Stimulated activated CD8-positive, alpha-beta memory T cell treated with anti-CD3 and anti-CD28 coated beads, Interleukin-7, amount 100 ng/mL, for 1 hour (primary cell): ENCODE data around the gene TXNL1.
"Not testable (repeated sequence)": the region's sequence is repeated elsewhere in the genome, so short reads cannot be mapped to it uniquely, and the experiment has no call there.

Experiments
- DNase-seq, 2 donors: peaks; one replicate each; pipeline ENCODE4 v3.0.0-alpha.2; 2020; ENCODE audit warnings: low read depth in 2 of 2

Gene TXNL1

DNA sequence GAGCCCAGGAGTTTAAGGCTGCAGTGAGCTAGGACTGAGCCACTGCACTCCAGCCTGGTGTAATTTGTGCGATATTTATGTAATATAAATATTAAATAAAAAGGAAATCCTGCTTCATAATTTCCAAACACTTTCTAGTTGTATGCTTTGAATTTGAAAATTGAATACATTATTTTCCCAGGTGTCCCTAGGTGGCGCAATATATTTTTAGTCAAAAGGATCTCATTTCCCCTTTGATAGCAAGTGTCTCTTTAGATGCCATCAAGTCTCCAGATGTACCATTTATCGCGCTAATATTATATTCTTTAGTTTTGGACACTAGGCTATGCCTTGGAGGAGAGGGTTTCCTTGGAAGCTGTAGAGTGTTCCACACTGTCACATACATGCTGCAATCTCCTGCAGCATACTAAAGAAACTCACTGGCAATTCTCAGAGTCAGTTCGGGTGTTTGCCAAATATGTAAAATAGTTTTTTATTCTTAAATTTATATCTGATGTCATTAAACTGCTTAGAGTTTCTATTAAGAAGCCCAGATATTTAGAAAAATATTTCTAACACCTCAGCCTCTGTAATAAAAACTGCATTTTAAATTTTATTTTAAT, 7.1 kb upstream of the TXNL1 start:
- no peak for DNase-seq

DNA sequence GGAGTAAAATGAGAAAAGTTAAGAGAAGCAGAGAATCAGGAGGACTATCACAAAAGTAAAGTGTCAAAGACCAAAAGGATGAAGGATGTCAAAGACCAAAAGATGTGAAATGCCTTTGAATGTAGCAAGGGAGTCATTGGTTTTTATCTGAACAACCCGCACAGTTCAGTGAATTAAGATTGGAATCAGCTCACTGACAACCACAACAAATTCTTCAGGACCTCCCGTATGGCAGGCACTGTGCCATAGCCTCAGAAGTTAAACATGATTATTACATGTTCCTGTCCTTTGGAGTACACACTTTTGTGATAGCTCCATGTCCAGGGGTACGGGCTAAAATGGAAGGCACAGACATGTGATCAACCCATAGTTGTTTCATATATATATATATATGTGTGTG, 5.0 kb upstream of the TXNL1 start:
- DNase-seq = no peak

DNA sequence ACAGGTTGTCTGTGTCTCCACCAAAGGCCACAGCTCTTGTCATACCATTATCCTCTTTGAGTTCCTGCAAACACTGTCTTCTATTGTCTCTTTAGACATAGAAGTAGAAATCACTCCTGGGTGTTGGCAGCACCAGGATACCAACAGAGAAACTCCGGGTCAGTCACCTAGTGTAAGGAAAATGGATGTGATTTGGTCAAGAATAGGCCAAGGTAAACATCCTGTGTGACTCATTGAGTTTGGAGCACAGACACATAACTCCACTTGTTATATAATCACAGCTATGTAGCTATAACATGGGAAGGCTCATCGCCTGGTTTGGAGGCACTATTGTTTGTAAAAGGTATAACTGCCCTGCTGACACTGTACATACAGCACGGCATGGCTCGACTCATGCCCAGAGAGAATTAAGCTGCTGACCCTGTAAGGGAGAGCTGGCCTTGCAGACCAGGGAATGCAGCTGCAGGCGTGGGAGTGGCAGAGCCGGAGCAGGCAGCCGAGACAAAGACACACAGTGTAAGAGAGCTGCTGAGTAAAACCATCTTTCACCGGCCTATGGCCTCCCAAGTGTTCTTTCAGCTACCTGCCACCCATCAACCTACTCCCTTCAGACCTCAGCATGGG, 3.4 kb upstream of the TXNL1 start:
- DNase-seq = no peak

- DNase-seq = no peak
Measured at GRCh38 chr18:56639571-56639970, 1.2 kb upstream of the TXNL1 start.

DNA sequence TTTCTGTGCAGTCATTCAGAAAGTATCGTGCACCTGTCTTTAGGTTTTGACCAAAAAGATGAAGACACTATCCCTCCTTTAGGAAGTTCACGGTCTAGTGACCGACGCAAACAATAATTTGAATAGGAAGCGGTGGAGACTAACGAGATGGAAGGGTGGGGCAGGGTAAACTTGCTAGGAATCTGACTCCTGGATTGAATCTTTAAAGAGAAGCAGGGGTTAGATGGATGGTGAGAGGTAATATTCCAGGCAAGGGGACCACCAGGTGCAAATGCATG, 651 bp upstream of the TXNL1 start:
- DNase-seq = no peak

DNA sequence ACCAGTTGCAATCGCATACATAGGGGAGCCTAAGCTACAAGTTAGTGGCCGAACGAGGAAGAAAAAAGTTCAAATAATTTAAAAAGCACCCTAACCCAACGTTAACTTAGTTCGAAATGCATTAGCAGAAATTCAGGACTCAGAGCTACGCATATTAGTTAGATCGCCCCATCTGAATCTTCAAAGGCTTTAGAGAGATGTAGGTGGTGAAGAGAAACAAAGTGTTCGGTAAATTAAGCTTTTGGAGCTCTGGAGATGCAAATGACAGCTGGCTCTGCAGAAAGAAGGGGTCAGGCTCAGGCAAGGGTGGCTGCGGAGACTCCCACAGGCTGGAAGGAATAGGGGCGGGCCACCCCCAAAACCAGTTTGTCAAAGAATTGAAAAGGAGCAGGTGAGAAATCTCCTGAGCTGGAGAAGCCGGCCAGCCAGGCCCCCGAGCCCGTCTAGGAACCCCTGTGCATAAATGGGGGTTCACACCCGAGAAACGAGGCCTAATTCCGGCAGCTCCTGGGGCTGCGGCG, 621 bp downstream of the TXNL1 start:
- no peak for DNase-seq

DNA sequence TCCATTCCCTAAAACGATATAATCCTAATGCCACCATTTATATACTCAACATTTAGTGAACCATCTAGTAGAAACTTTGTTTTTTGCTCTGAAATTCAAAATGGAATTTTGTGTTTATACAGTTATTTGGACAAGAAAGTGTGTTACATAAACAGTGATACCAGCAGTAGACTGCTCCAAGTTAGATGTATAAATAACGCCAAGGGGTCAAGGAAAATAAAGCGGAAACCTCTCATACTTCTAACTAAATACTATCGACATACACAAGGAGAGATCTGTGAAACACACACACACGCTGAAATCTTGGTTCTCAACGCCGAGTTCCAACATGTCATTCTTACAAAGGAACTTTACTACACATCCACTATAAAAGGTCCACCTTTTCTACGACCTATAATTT, 1.2 kb downstream of the TXNL1 start:
- DNase-seq = no peak

- DNase-seq = no peak
Measured at GRCh38 chr18:56635007-56635406, 3.4 kb downstream of the TXNL1 start.

DNA sequence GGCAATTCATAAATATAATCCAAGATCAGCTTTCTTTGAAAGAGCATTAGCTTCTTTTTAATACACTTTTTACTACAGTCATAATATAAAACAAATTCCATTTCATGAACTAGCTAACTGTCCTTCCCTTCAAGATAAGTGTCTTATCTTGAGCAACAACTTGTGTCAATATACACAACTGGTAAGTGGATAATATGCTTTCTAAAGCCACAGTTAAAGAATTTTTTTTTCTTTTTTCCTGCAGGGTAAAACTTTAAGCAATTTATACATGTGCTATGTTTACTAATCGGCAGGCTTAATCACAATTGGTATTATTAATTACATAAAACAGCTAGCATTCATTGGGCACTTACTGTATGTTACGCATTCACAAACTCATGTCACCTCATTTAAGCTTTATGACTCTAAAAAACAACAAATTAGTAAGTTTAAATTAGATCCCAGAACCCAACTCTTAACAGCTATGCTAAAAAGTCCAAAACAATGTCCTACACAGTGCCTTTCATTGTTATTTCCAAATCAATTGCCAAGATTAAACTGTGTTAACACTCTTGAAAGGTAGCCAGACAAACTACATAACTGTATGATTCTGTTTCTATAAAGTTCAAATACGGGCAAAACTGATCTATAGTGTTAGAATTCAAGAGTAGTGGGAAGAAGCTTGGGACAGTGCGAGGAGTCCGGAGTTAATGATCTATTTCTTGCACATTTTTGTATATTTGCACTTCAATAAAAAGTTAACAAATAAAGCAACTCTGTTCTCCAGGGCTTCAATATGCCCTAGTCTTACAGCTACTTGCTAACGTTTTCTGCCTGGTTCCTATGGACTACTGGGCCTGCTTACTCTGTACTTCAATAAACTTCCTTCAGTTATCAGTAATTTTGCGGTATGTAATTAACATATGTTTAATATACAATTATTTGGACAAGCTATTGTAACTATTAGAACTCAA, 6.0 kb downstream of the TXNL1 start:
- DNase-seq = no peak

DNA sequence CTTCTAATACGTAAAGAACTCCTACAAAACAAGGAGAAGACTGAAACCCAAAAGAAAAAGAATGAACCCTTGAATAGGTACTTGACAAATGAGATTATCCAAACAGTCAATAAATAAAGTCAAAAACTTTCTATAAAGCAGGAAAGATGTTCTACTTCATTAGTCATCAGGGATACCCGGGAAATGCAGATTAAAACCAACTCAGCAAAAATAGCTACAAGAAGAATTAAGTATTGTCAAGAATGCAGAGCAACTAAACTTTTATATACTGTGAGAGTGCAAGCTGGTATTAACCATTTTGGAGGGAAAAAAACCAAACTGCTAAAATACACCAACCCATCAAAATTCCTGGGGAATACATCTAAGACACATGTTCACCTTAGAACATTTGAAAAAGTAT, 10.4 kb downstream of the TXNL1 start:
- DNase-seq = no peak

GRCh38 chr18:56615738-56616520, 22.5 kb downstream of the TXNL1 start:
- no peak for DNase-seq

DNA sequence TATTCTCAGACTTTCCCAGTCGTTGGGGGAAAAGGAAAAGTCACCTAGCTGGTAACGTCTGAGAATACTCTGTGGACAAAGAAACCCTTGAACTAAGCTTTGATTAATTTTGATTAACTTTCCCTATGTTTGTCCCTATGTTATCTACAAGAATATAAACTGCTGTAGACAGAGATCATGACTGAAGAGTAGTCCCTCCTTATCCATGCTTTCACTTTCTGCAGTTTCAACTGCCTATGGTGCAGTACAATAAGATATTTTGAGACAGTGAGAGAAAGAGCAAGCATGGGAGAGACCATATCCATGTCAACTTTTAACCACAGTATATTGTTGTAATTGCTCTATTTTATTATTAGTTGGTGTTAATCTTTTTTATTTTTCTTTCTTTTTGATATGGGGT, 31.8 kb downstream of the TXNL1 start:
- DNase-seq = no peak

DNA sequence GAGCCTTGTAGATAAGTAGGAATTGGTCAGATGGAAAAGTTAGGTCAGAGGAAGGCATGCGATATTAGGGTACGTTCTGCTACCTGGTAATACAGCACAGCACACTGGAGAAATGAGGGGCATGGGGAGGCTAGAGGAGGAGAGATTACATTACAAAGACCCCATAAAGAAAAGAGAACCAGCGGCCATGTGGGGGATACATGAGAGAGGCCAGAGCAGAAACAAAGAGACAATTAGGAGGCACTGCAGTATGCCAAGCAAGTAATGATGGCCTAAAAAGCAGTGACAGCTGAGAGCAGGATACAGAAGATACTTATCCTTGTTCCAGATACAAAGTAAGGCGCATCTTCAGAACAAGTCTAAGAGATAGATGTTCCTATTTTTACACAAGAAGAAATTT, 40.0 kb downstream of the TXNL1 start:
- no peak for DNase-seq

- DNase-seq = no peak
Measured at GRCh38 chr18:56593906-56594305, 44.5 kb downstream of the TXNL1 start.

GRCh38 chr18:56580026-56580425, 58.4 kb downstream of the TXNL1 start:
- DNase-seq = no peak

- no peak for DNase-seq
Measured at GRCh38 chr18:56579451-56579850, 58.9 kb downstream of the TXNL1 start.

- DNase-seq = no peak
Measured at GRCh38 chr18:56576826-56577573, 61.4 kb downstream of the TXNL1 start.

- no peak for DNase-seq
Measured at GRCh38 chr18:56575819-56576663, 62.4 kb downstream of the TXNL1 start.

DNA sequence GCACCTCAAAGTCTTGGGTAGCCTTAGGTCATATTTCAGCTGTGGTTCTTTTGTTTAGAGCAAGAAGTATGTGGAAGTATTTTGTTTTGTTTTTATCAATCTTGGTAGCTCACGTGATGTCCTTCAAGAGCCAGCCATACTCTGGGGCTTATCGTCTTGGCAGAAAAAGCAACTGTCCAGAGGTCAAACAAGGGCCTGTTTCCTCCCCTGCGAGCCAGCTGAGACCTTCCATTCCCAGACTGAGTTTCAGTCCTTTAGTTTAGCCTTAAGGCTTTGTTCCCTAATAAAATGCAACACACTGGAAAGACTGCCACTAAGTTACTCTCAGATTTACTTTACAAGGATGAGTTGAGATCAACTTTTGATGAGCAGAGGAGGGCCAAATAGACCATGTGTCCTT, 63.5 kb downstream of the TXNL1 start:
- no peak for DNase-seq

DNA sequence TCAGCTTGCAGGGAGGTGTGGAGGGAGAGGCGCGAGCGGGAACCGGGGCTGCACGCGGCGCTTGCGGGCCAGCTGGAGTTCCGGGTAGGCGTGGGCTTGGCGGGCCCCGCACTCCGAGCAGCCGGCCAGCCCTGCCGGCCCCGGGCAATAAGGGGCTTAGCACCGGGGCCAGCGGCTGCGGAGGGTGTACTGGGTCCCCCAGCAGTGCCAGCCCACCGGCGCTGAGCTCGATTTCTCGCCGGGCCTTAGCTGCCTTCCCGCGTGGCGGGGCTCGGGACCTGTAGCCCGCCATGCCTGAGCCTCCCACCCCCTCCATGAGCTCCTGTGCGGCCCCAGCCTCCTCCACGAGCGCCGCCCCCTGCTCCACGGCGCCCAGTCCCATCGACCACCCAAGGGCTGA, 66.1 kb downstream of the TXNL1 start:
- DNase-seq = not testable (repeated sequence)
